ENCODE results near the gene EFCAB12. TPM values are rescaled to one million over a fixed set of nuclear protein-coding genes. Genes with fewer than 3 reads are reported as not detected.

Gene EFCAB12
- total and polyA plus RNA-seq, 2 of the 8 experiments (the other 6 are each of a cell fraction or from before 2014, with no cell fraction given), result 0.60 to 0.99 TPM

GRCh38 chr3:129369711-129370110, 58.7 kb downstream of the EFCAB12 start:
- 93 to 100% methylated on average over 4 to 5 of the region's 5 CpGs for WGBS, 2 experiments (ENCODE audit: extremely low coverage in 1 of 2, insufficient coverage in 1 of 2, insufficient read length in 1 of 2, insufficient replicate concordance in 2 of 2, low coverage in 1 of 2, low lambda C conversion rate in 2 of 2, missing lambda C conversion rate in 1 of 2)
- Histone ChIP-seq H3K9me3 (ENCODE audit: insufficient read depth in 2 of 2, low read depth in 1 of 2, low read length in 1 of 2) (peaks cover 0 to 1% of the 10 kb centered on the region in 2 experiments; a peak in 1 of 4 replicates), H3K27me3 (replicated peaks in 1 of 4; ENCODE audit: control insufficient read depth in 3 of 4, extremely low read depth in 1 of 4, insufficient read depth in 3 of 4, low read length in 3 of 4) (no peaks in the 10 kb centered on the region), H3K79me2 (ENCODE audit: control insufficient read depth in 1 of 2, insufficient read depth in 2 of 2, low read length in 2 of 2) (no peaks in the 10 kb centered on the region), H3K4me1 (replicated peaks in 1 of 4; ENCODE audit: control insufficient read depth in 3 of 4, insufficient read depth in 4 of 4, low read length in 3 of 4) (no peaks in the 10 kb centered on the region; a peak in 1 of 7 replicates), H2BK20ac (ENCODE audit: low read length) (0 out of 2 replicates have a peak overlapping the region, but pooled peaks have one; percentile 9), H4K91ac (replicated peaks; ENCODE audit: insufficient read length, low read length) (peak overlapping the region; percentile 85), H3K27ac (ENCODE audit: low read depth, low read length) (no peak overlapping the region), H2BK5ac (ENCODE audit: low read depth, low read length) (0 out of 2 replicates have a peak overlapping the region, but pooled peaks have one; percentile 21), H2AFZ (ENCODE audit: low read length) (no peak overlapping the region), H3K9ac (replicated peaks in 1 of 4; ENCODE audit: extremely low read depth in 1 of 4, low read depth in 3 of 4, low read length in 3 of 4) (peak overlapping the region in 1 of 4 experiments; percentile 32; a peak in 2 of 7 replicates), H2BK120ac (replicated peaks; ENCODE audit: low read depth, low read length) (no peak overlapping the region), H3K4ac (replicated peaks; ENCODE audit: insufficient read length, low read depth, low read length) (no peak overlapping the region), H3K79me1 (ENCODE audit: low read depth, low read length) (no peaks in the 10 kb centered on the region), H2BK12ac (ENCODE audit: low read depth, low read length) (peak overlapping the region; percentile 18; the same call in 1 of the 2 replicates), H3K56ac (replicated peaks; ENCODE audit: insufficient read length, low read depth, low read length) (peak overlapping the region; percentile 100), H3K4me3 (ENCODE audit: extremely low read depth in 1 of 4, insufficient read depth in 2 of 4, low read depth in 3 of 4, low read length in 4 of 4) (no peak overlapping the region), H3K23ac (ENCODE audit: insufficient read length) (no peak overlapping the region), H3K14ac (ENCODE audit: insufficient read length) (no peak overlapping the region), H4K5ac (ENCODE audit: insufficient read length, low read depth, low read length) (no peak overlapping the region), H4K8ac (ENCODE audit: extremely low read depth, insufficient read depth, low read length) (no peak overlapping the region), H2AK5ac (ENCODE audit: low read depth, low read length) (0 out of 2 replicates have a peak overlapping the region, but pooled peaks have one; percentile 88), H3K18ac (ENCODE audit: extremely low read depth, low read length) (no peak overlapping the region), H3K4me2 (ENCODE audit: insufficient read depth in 1 of 2, low read depth in 2 of 2, low read length in 2 of 2) (no peak overlapping the region; a peak in 1 of 4 replicates), H2BK15ac (ENCODE audit: low read length) (0 out of 2 replicates have a peak overlapping the region, but pooled peaks have one; percentile 23), H3K36me3 (ENCODE audit: control insufficient read depth in 2 of 4, insufficient read depth in 4 of 4, low read length in 3 of 4) (no peaks in the 10 kb centered on the region; a peak in 1 of 8 replicates), H3K23me2 (ENCODE audit: low read depth, low read length) (peaks cover 16% of the 10 kb centered on the region), H4K20me1 (replicated peaks in 1 of 2; ENCODE audit: control insufficient read depth in 1 of 2, insufficient read depth in 2 of 2, low read length in 2 of 2) (peaks cover 0 to 15% of the 10 kb centered on the region in 2 experiments)
- DNase-seq (ENCODE audit: low read depth in 1 of 2, low spot score in 2 of 2) (no peak), FAIRE-seq (peak; percentile 24)
- CTCF ChIA-PET (ENCODE audit: partially characterized antibody), result no interaction called here
- POLR2A ChIA-PET (ENCODE audit: partially characterized antibody), result no interaction called here
- TF ChIP-seq RXRA (IDR thresholded peaks at IDR 0.05; ENCODE audit: insufficient read depth, low read depth, low read length) (no peak), RAD21 (IDR thresholded peaks at IDR 0.05 in 1 of 2, conservative IDR thresholded peaks at IDR 0.05 in 1 of 2; ENCODE audit: low read depth in 2 of 2, low read length in 2 of 2) (no peak), EGR1 (IDR thresholded peaks at IDR 0.05; ENCODE audit: borderline replicate concordance, low read depth, low read length) (no peak), SUZ12 (IDR thresholded peaks at IDR 0.05; ENCODE audit: low read length) (no peak), ASH2L (IDR thresholded peaks at IDR 0.05; ENCODE audit: low read length) (no peak)

Data from H1 (cell line).